ENCODE data around the gene ZNF335.
"Not testable (repeated sequence)": the region's sequence is repeated elsewhere in the genome, so short reads cannot be mapped to it uniquely, and the experiment has no call there.

The ZNF335 gene

GRCh38 chr20:45999557-46000261 lies 27.7 kb upstream of the ZNF335 start:
- TF ChIP-seq MAX (IDR thresholded peaks at IDR 0.05; ENCODE audit: low read depth, low read length) = no peak
- no peak for TF ChIP-seq CTCF (IDR thresholded peaks at IDR 0.05; ENCODE audit: low read depth, low read length)
- TF ChIP-seq POLR2A (IDR thresholded peaks at IDR 0.05; ENCODE audit: extremely low read depth, insufficient read length) = no peak
- no peak for TF ChIP-seq MYC (IDR thresholded peaks at IDR 0.05; ENCODE audit: low read depth, low read length)
- DNase-seq (ENCODE audit: low read depth) = no peak
- no peak overlapping the region for H3K4me3 ChIP-seq (ENCODE audit: low read depth, low read length)

GRCh38 chr20:45998761-45999160 lies 26.8 kb upstream of the ZNF335 start:
- H3K4me3 ChIP-seq (ENCODE audit: low read depth, low read length) = no peak overlapping the region
- TF ChIP-seq MAX (IDR thresholded peaks at IDR 0.05; ENCODE audit: low read depth, low read length) (peak; percentile 86), MYC (IDR thresholded peaks at IDR 0.05; ENCODE audit: low read depth, low read length) (peak; percentile 62; the same call in 1 of the 2 replicates), CTCF (IDR thresholded peaks at IDR 0.05; ENCODE audit: low read depth, low read length) (peak; percentile 20), POLR2A (IDR thresholded peaks at IDR 0.05; ENCODE audit: extremely low read depth, insufficient read length) (no peak)
- peak; percentile 88 for DNase-seq (ENCODE audit: low read depth)

GRCh38 chr20:45998337-45998736 lies 26.3 kb upstream of the ZNF335 start:
- no peak; the same call in 1 of the 2 replicates for TF ChIP-seq MYC (IDR thresholded peaks at IDR 0.05; ENCODE audit: low read depth, low read length)
- peak; percentile 72; the same call in 1 of the 2 replicates for TF ChIP-seq MAX (IDR thresholded peaks at IDR 0.05; ENCODE audit: low read depth, low read length)
- no peak overlapping the region for H3K4me3 ChIP-seq (ENCODE audit: low read depth, low read length)
- DNase-seq (ENCODE audit: low read depth) = peak; percentile 88

- no peak for DNase-seq (ENCODE audit: low read depth)
- TF ChIP-seq MYC (IDR thresholded peaks at IDR 0.05; ENCODE audit: low read depth, low read length) (no peak), MAX (IDR thresholded peaks at IDR 0.05; ENCODE audit: low read depth, low read length) (no peak), CTCF (IDR thresholded peaks at IDR 0.05; ENCODE audit: low read depth, low read length) (no peak), POLR2A (IDR thresholded peaks at IDR 0.05; ENCODE audit: extremely low read depth, insufficient read length) (no peak)
- no peak overlapping the region for H3K4me3 ChIP-seq (ENCODE audit: low read depth, low read length)
These were observed 25.2 kb upstream of the ZNF335 start for GRCh38 chr20:45997187-45997586.

- not testable (repeated sequence) for DNase-seq (ENCODE audit: low read depth); H3K4me3 ChIP-seq (ENCODE audit: low read depth, low read length)
These were observed 23.6 kb upstream of the ZNF335 start for GRCh38 chr20:45995495-45996097.

- no peak for DNase-seq (ENCODE audit: low read depth)
- no peak for TF ChIP-seq CTCF (IDR thresholded peaks at IDR 0.05; ENCODE audit: low read depth, low read length)
- no peak for TF ChIP-seq MYC (IDR thresholded peaks at IDR 0.05; ENCODE audit: low read depth, low read length)
- TF ChIP-seq MAX (IDR thresholded peaks at IDR 0.05; ENCODE audit: low read depth, low read length) = no peak
- no peak for TF ChIP-seq POLR2A (IDR thresholded peaks at IDR 0.05; ENCODE audit: extremely low read depth, insufficient read length)
These were observed 22.9 kb upstream of the ZNF335 start for GRCh38 chr20:45994761-45995493.

More at GRCh38 chr20:45994761-45995493, 22.9 kb upstream of the ZNF335 start:
- H3K4me3 ChIP-seq (ENCODE audit: low read depth, low read length) = no peak overlapping the region

All from NB4 (cell line).